ENCODE measurements around the gene PRDM12. TPM values are rescaled to one million over a fixed set of nuclear protein-coding genes. Genes with fewer than 3 reads are reported as not detected.

PRDM12 gene
- polyA plus RNA-seq, 1 donor (not counting 4 experiments of a cell fraction or from before 2014, with no cell fraction given) = not detected

GRCh38 chr9:130687615-130688014 lies 23.2 kb downstream of the PRDM12 start:
- Histone ChIP-seq H4K20me1 (ENCODE audit: control insufficient read depth, extremely low read depth, insufficient read depth, low read length) (no peaks in the 10 kb centered on the region), H3K4me1 (ENCODE audit: control insufficient read depth, extremely low read depth, insufficient read depth, low read length) (no peaks in the 10 kb centered on the region), H3K36me3 (ENCODE audit: control insufficient read depth in 2 of 2, extremely low read depth in 1 of 2, insufficient read depth in 2 of 2, low read length in 2 of 2) (no peaks in the 10 kb centered on the region), H3K27ac (ENCODE audit: control insufficient read depth, insufficient read depth, low read length) (no peak overlapping the region), H3K79me2 (ENCODE audit: control insufficient read depth, insufficient read depth, low read length) (no peaks in the 10 kb centered on the region), H3K9ac (ENCODE audit: control insufficient read depth, extremely low read depth, insufficient read depth, low read length) (no peak overlapping the region), H3K4me2 (ENCODE audit: control insufficient read depth, extremely low read depth, insufficient read depth, low read depth, low read length) (no peak overlapping the region), H3K27me3 (ENCODE audit: control insufficient read depth, extremely low read depth, insufficient read depth, low read length) (no peaks in the 10 kb centered on the region), H3K9me3 (ENCODE audit: control insufficient read depth, low read depth, low read length) (no peaks in the 10 kb centered on the region), H3K9me1 (ENCODE audit: control insufficient read depth, extremely low read depth, insufficient read depth, low read length) (no peaks in the 10 kb centered on the region), H2AFZ (ENCODE audit: control insufficient read depth, low read length) (no peak overlapping the region), H3K4me3 (ENCODE audit: control insufficient read depth in 2 of 3, extremely low read depth in 1 of 3, insufficient read depth in 2 of 3, low read depth in 1 of 3, low read length in 3 of 3) (no peak overlapping the region)
- DNase-seq (ENCODE audit: low read depth, low spot score) (no peak), FAIRE-seq (no peak)
- no peak for TF ChIP-seq CTCF (optimal IDR thresholded peaks at IDR 0.05 in 1 of 3, IDR thresholded peaks at IDR 0.05 in 1 of 3, conservative IDR thresholded peaks at IDR 0.05 in 1 of 3; ENCODE audit: extremely low read depth in 1 of 3, insufficient read depth in 2 of 3, low read length in 3 of 3)
- TF ChIP-seq EZH2 (IDR thresholded peaks at IDR 0.05; ENCODE audit: low read length) = no peak
- dilution Hi-C loops (cut with MboI; ENCODE audit: extremely low pct_ligation_motif_present, low sequenced_read_pairs) = no loop called here

DNA sequence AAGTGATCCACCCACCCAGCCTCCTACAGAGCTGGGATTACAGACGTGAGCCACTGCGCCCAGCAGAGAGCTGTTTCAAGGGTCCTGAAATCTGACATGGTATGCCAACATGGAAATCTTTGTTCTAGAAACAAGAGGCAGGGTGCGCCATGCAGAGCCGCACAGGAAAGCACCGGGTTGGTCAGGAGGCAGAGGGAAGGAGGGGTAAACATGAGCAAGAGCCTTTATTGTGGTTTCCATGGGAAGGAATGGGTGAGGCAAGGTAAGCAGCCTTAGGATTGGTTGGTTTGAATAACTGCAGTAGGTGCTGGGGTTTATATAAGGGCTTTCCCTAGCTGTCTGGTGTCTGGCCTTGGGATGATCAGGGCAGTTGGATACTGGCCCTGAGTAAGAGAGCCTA lies 23.7 kb downstream of the PRDM12 start:
- Histone ChIP-seq H4K20me1 (ENCODE audit: control insufficient read depth, extremely low read depth, insufficient read depth, low read length) (no peaks in the 10 kb centered on the region), H3K9ac (ENCODE audit: control insufficient read depth, extremely low read depth, insufficient read depth, low read length) (no peak overlapping the region), H3K9me1 (ENCODE audit: control insufficient read depth, extremely low read depth, insufficient read depth, low read length) (no peaks in the 10 kb centered on the region), H3K27me3 (ENCODE audit: control insufficient read depth, extremely low read depth, insufficient read depth, low read length) (no peaks in the 10 kb centered on the region), H2AFZ (ENCODE audit: control insufficient read depth, low read length) (no peak overlapping the region), H3K9me3 (ENCODE audit: control insufficient read depth, low read depth, low read length) (no peaks in the 10 kb centered on the region), H3K27ac (ENCODE audit: control insufficient read depth, insufficient read depth, low read length) (no peak overlapping the region), H3K4me1 (ENCODE audit: control insufficient read depth, extremely low read depth, insufficient read depth, low read length) (peaks cover 2% of the 10 kb centered on the region), H3K36me3 (ENCODE audit: control insufficient read depth in 2 of 2, extremely low read depth in 1 of 2, insufficient read depth in 2 of 2, low read length in 2 of 2) (no peaks in the 10 kb centered on the region), H3K79me2 (ENCODE audit: control insufficient read depth, insufficient read depth, low read length) (no peaks in the 10 kb centered on the region), H3K4me3 (ENCODE audit: control insufficient read depth in 2 of 3, extremely low read depth in 1 of 3, insufficient read depth in 2 of 3, low read depth in 1 of 3, low read length in 3 of 3) (no peak overlapping the region), H3K4me2 (ENCODE audit: control insufficient read depth, extremely low read depth, insufficient read depth, low read depth, low read length) (no peak overlapping the region)
- dilution Hi-C loops (cut with MboI; ENCODE audit: extremely low pct_ligation_motif_present, low sequenced_read_pairs) = no loop called here
- DNase-seq (ENCODE audit: low read depth, low spot score) (no peak), FAIRE-seq (no peak)
- TF ChIP-seq EZH2 (IDR thresholded peaks at IDR 0.05; ENCODE audit: low read length) = no peak
- TF ChIP-seq CTCF (optimal IDR thresholded peaks at IDR 0.05 in 1 of 3, IDR thresholded peaks at IDR 0.05 in 1 of 3, conservative IDR thresholded peaks at IDR 0.05 in 1 of 3; ENCODE audit: extremely low read depth in 1 of 3, insufficient read depth in 2 of 3, low read length in 3 of 3) = no peak
